Measurements from ENCODE around the gene OR2T5.
"Not testable (repeated sequence)": the region's sequence is repeated elsewhere in the genome, so short reads cannot be mapped to it uniquely, and the experiment has no call there.

Gene OR2T5

DNA sequence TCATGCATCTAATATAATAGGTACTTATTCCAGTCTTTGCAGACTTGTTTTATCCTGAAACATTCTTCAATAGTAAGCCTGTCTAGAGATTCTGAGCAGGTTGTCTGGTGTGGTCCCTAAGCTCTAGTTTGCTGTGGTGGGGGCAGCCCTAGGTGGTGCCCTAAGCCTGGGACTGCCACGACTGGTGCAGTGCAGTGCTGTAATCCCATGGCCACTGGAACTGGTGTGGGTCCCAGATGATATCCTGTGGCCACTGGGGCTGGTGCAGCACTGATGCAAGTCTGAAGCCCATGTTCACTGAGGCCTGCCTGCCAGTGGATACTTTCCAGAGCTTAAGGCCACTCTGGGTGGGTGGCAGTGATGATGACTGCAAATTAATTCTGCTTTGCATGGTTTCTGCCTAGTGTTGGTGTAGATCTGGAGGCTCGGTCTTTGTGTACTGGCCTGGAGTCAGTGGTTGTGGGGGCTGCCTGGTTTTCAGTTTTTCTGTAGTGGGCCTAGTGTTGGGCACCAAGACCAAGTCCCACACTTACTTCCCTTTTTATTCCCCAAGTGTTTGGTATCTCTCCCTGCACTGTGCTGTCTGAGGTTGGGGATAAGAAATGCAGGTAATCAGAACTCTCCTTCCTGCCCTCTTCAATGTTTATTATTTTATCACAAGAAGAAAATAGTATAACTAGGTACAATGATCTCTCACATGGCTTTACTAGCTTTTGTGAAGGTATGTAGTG, 12.1 kb downstream of the OR2T5 start:
- not testable (repeated sequence) for DNase-seq (ENCODE audit: extremely low read depth in 1 of 2, low read depth in 1 of 2)

DNA sequence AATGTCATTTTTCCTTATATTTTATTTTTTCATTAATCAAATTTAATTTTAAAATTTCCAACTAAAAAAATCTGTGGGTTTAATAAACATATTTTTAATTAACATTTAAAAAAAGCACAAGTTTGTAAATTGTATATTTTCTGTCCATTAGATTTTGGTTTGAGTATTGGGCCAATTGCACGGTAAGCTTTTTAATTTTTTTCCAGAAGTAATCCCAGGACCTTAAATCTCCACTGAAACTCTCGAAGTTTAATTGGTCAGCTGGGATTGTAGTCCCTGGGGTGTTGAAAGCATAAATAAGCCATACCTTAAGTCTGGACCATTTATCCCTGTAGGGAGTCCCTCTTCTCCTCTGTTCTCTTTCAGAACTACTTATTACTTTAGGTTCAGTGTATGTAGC, 19.4 kb downstream of the OR2T5 start, which contains the start of gene OR2G6:
Gene OR2G6 (plus strand): TSS at position 301 of the 400 bp plus-strand sequence. CDS start 13,574 bp downstream, outside the sequence.
- DNase-seq (ENCODE audit: extremely low read depth in 1 of 2, low read depth in 1 of 2) = not testable (repeated sequence)

DNA sequence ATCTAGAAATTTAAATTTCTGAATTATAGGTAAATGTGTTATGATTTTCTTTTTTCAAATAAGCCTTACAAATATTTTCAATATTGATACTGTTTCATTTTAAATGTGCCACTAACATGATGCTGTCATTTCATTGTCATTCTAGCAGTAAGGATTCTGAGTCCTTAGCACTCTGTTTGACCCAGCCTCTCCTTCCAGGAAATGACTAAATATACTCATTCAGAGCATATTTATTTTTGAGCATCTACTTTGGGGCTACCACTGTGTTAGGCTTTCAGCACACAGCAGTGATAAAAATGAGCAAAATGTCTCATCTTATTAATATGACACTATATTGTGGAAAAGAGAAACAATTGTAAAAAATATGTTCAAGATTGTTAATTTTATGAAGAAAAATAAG, 21.8 kb downstream of the OR2T5 start:
- DNase-seq (ENCODE audit: extremely low read depth in 1 of 2, low read depth in 1 of 2) = not testable (repeated sequence)

DNA sequence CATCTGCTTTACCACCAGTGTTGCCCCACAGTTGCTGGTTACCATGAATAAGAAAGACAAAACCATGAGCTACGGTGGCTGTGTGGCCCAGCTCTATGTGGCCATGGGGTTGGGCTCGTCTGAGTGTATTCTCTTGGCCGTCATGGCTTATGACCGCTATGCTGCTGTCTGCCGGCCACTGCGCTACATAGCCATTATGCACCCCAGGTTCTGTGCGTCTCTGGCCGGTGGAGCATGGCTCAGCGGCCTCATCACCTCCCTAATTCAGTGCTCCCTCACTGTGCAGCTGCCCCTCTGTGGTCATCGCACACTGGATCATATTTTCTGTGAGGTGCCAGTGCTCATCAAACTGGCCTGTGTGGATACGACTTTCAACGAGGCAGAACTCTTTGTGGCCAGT, 33.5 kb downstream of the OR2T5 start:
- no peak for DNase-seq (ENCODE audit: extremely low read depth in 1 of 2, low read depth in 1 of 2)

DNA sequence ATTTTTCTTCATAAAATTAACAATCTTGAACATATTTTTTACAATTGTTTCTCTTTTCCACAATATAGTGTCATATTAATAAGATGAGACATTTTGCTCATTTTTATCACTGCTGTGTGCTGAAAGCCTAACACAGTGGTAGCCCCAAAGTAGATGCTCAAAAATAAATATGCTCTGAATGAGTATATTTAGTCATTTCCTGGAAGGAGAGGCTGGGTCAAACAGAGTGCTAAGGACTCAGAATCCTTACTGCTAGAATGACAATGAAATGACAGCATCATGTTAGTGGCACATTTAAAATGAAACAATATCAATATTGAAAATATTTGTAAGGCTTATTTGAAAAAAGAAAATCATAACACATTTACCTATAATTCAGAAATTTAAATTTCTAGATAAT, 49.1 kb downstream of the OR2T5 start:
- DNase-seq (ENCODE audit: extremely low read depth in 1 of 2, low read depth in 1 of 2) = not testable (repeated sequence)
